A549 (cell line): ENCODE results near the gene KCND3.

Experiments
- BHLHE40 ChIP-seq: IDR thresholded peaks from 2 replicates; pipeline ENCODE4 v1.6.1; 2012; ENCODE audit warnings: low read depth, low read length, inconsistent platforms
- CBX2 ChIP-seq: fragments of 200-600 bp; sonication (generic); IDR thresholded peaks from 2 replicates; pipeline ENCODE4 v1.6.1; 2016; ENCODE audit warnings: low read depth, mild to moderate bottlenecking, borderline replicate concordance
- CEBPB ChIP-seq, 2 experiments: fragments of >200 bp in 1 of 2; sonication (Bioruptor Twin) in 1 of 2; formaldehyde crosslinking in 1 of 2; IDR thresholded peaks; 2 replicates each; pipeline ENCODE4 v1.6.1; 2012 to 2016
- CTCF ChIP-seq: fragments of >200 bp; sonication (Bioruptor Twin); formaldehyde crosslinking; IDR thresholded peaks from 3 replicates; pipeline ENCODE4 v1.5.1; 2016
- ELK1 ChIP-seq: fragments of 150-350 bp; IDR thresholded peaks from 2 replicates; pipeline ENCODE4 v1.6.1; 2014; ENCODE audit warnings: low read depth, mild to moderate bottlenecking, low read length
- ESRRA ChIP-seq: fragments of 150-350 bp; IDR thresholded peaks from 2 replicates; pipeline ENCODE4 v1.6.1; 2014; ENCODE audit warnings: mild to moderate bottlenecking, low read length, borderline replicate concordance
- HOXB13 ChIP-seq: fragments of 250-450 bp; sonication (Bioruptor Pico); IDR thresholded peaks from 2 replicates; pipeline ENCODE4 v1.5.0; 2020; ENCODE audit warnings: low read depth, mild to moderate bottlenecking, moderate library complexity
- HOXB5 ChIP-seq: fragments of 250-450 bp; sonication (Bioruptor Pico); IDR thresholded peaks from 2 replicates; pipeline ENCODE4 v1.5.0; 2020; ENCODE audit warnings: mild to moderate bottlenecking, moderate library complexity
- MAFK ChIP-seq: fragments of 450-650 bp; IDR thresholded peaks from 2 replicates; pipeline ENCODE4 v1.6.1; 2014; ENCODE audit not compliant: partially characterized antibody
- NPAS2 ChIP-seq: fragments of 250-450 bp; sonication (Bioruptor Pico); IDR thresholded peaks from 2 replicates; pipeline ENCODE4 v1.8.0; 2022; ENCODE audit warnings: mild to moderate bottlenecking, moderate library complexity, borderline replicate concordance
- NR3C1 ChIP-seq: fragments of >200 bp; sonication (Bioruptor Twin); formaldehyde crosslinking; IDR thresholded peaks from 3 replicates; pipeline ENCODE4 v1.6.1; 2017
- PHF8 ChIP-seq: fragments of 200-600 bp; sonication (generic); IDR thresholded peaks from 2 replicates; pipeline ENCODE4 v1.6.1; 2016; ENCODE audit warnings: low read depth, mild to moderate bottlenecking, antibody characterized with exemption, moderate library complexity, borderline replicate concordance
- REST ChIP-seq: fragments of 200-600 bp; sonication (generic); IDR thresholded peaks from 2 replicates; pipeline ENCODE4 v1.6.1; 2016; ENCODE audit warnings: antibody characterized with exemption, mild to moderate bottlenecking, moderate library complexity
- SMC3 ChIP-seq: fragments of >200 bp; sonication (Bioruptor Twin); formaldehyde crosslinking; IDR thresholded peaks from 3 replicates; pipeline ENCODE4 v1.6.1; 2018; ENCODE audit warnings: inconsistent platforms

GRCh38 chr1:111737216-111738132, 252.0 kb downstream of the KCND3 start:
- no peak for TF ChIP-seq REST
- no peak for TF ChIP-seq HOXB5 (CRISPR knock-in tag)
- no peak for TF ChIP-seq SMC3
- TF ChIP-seq NR3C1 = no peak
- no peak for TF ChIP-seq CTCF
- TF ChIP-seq CBX2 = no peak
- no peak for TF ChIP-seq ELK1
- no peak for TF ChIP-seq HOXB13 (CRISPR knock-in tag)
- no peak for TF ChIP-seq MAFK
- TF ChIP-seq PHF8 = no peak
- TF ChIP-seq BHLHE40 = no peak
- TF ChIP-seq CEBPB (IDR thresholded peaks at IDR 0.05) = no peak
- no peak for TF ChIP-seq ESRRA
- TF ChIP-seq NPAS2 (CRISPR knock-in tag) = no peak
